B cell (primary cell): ENCODE data around the gene LDLRAD3.

Source experiments
- CTCF ChIP-seq: fragments of 200-600 bp; IDR thresholded peaks from one replicate; pipeline ENCODE4 v1.8.0; 2022; ENCODE audit warnings: antibody characterized with exemption, mild to moderate bottlenecking
- EZH2 ChIP-seq: IDR thresholded peaks from 2 replicates; pipeline ENCODE4 v1.6.1; 2012; ENCODE audit warnings: borderline replicate concordance, low read depth, mild to moderate bottlenecking, moderate library complexity, low read length; ENCODE audit not compliant: insufficient read depth, poor library complexity, severe bottlenecking

- no peak for TF ChIP-seq CTCF
- TF ChIP-seq EZH2 = no peak
Measured at GRCh38 chr11:36212564-36213392, 268.9 kb downstream of the LDLRAD3 start.
